Endothelial cell (in vitro differentiated cells): Measurements from ENCODE around the gene AQP2. TPM values are rescaled to one million over a fixed set of nuclear protein-coding genes. Genes with fewer than 3 reads are reported as not detected.
A peak's percentile ranks its signal among the peaks of the same experiment; 100 is the strongest.

Source experiments
- DNase-seq: peaks from one replicate; pipeline ENCODE4 v3.0.0; 2021; ENCODE audit warnings: low spot score
- H3K27ac Mint-ChIP-seq: one replicate; pipeline ENCODE4 v1.8.0; 2021; ENCODE audit warnings: mixed read lengths, inconsistent platforms; ENCODE audit not compliant: unreplicated experiment
- H3K27me3 Mint-ChIP-seq: one replicate; pipeline ENCODE4 v1.8.0; 2021; ENCODE audit warnings: mild to moderate bottlenecking, moderate library complexity, mixed read lengths, inconsistent platforms; ENCODE audit not compliant: unreplicated experiment
- H3K36me3 Mint-ChIP-seq: one replicate; pipeline ENCODE4 v1.8.0; 2021; ENCODE audit warnings: mild to moderate bottlenecking, low read depth, mixed read lengths, inconsistent platforms; ENCODE audit not compliant: unreplicated experiment
- H3K4me1 Mint-ChIP-seq: one replicate; pipeline ENCODE4 v1.8.0; 2021; ENCODE audit warnings: mild to moderate bottlenecking, mixed read lengths, inconsistent platforms; ENCODE audit not compliant: unreplicated experiment
- H3K4me3 Mint-ChIP-seq: one replicate; pipeline ENCODE4 v1.8.0; 2021; ENCODE audit warnings: mild to moderate bottlenecking, mixed read lengths, inconsistent platforms; ENCODE audit not compliant: unreplicated experiment
- H3K9me3 Mint-ChIP-seq: one replicate; pipeline ENCODE4 v1.8.0; 2021; ENCODE audit warnings: mixed read lengths, inconsistent platforms; ENCODE audit not compliant: unreplicated experiment
- CTCF ChIP-seq: fragments of 200-600 bp; sonication (generic); IDR thresholded peaks from one replicate; pipeline ENCODE4 v1.5.0; 2021; ENCODE audit warnings: antibody characterized with exemption; ENCODE audit not compliant: unreplicated experiment
- long read RNA-seq: library from polyadenylated mRNA; unstranded; transcript quantifications from one replicate; pipeline ENCODE4 v2.0.0, GENCODE V29; 2020; ENCODE audit not compliant: unreplicated experiment
- total RNA-seq: library from RNA; stranded (reverse); fragmentation: NEBNext Ultra II Directional; extraction: Animal tissue kit (Norgen Biotek cat#: 25700); gene quantifications from one replicate; pipeline ENCODE4 v1.2.1, GENCODE V29; 2021; ENCODE audit not compliant: unreplicated experiment

The AQP2 gene, protein sequence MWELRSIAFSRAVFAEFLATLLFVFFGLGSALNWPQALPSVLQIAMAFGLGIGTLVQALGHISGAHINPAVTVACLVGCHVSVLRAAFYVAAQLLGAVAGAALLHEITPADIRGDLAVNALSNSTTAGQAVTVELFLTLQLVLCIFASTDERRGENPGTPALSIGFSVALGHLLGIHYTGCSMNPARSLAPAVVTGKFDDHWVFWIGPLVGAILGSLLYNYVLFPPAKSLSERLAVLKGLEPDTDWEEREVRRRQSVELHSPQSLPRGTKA
- total RNA-seq = 0.05 TPM
- long read RNA-seq = 0 reads

GRCh38 chr12:49950273-49951251 is at the start of gene AQP2:
TSS of gene AQP2 (plus strand) at chr12:49950737. CDS start at chr12:49950831, 94 bp downstream.
- Mint-ChIP-seq H3K4me1 (peaks cover 13% of the 10 kb centered on the region), H3K27ac (no peak within 1 kb of the TSS), H3K36me3 (no peaks in the 10 kb centered on the region), H3K4me3 (no peak within 1 kb of the TSS), H3K27me3 (peaks cover 10% of the 10 kb centered on the region), H3K9me3 (no peaks in the 10 kb centered on the region)
- DNase-seq = no peak
- TF ChIP-seq CTCF = no peak

DNA sequence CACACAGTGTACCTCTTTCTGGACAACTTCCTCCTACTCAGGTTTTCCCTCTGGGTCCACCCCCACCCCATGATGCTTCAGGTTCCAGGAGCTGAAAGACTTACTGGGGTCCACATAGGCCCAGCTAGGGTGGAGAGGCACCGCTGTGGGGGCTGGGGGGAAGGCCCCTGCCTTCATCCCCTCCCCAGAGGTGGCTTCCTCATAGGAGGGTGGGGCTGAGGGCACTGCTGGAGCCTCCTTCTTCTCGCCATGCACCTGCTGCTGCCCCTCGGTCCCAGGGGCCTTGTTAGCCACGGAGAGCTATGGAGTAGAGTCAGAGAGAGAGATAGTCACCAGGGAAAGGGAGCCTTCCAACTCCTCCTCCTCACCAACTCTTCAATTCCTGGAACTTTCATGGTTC is 49.5 kb upstream of the AQP2 start:
- no peaks in the 10 kb centered on the region for H3K9me3 Mint-ChIP-seq
- H3K27ac Mint-ChIP-seq = peak overlapping the region; percentile 17
- no peak for DNase-seq
- no peak for TF ChIP-seq CTCF
- peaks cover 24% of the 10 kb centered on the region for H3K4me1 Mint-ChIP-seq
- peaks cover 17% of the 10 kb centered on the region for H3K27me3 Mint-ChIP-seq
- no peak overlapping the region for H3K4me3 Mint-ChIP-seq
- no peaks in the 10 kb centered on the region for H3K36me3 Mint-ChIP-seq

DNA sequence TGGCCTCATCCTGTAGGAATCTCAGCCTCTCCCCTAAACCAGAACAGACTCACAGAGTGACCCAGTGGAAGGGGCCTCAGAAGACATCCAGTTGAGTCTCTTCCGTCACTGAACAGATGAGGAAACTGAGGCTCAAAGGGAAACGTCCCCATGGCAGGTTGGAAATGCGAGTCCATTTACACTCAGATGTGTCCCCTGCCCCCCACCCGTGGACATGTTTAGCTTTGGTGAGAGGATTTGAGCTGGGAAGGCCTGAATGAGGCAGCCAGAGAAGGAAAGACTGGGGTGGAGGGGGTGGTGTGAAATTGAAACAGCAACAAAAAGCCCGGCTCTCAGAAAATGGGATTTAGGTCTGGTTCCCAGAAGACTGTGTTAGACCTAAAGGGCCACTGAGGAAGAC is 48.6 kb upstream of the AQP2 start:
- H3K4me1 Mint-ChIP-seq = peaks cover 23% of the 10 kb centered on the region
- H3K9me3 Mint-ChIP-seq = no peaks in the 10 kb centered on the region
- no peak overlapping the region for H3K27ac Mint-ChIP-seq
- no peak for TF ChIP-seq CTCF
- no peak for DNase-seq
- H3K4me3 Mint-ChIP-seq = no peak overlapping the region
- peaks cover 17% of the 10 kb centered on the region for H3K27me3 Mint-ChIP-seq
- H3K36me3 Mint-ChIP-seq = no peaks in the 10 kb centered on the region

- no peak overlapping the region for H3K27ac Mint-ChIP-seq
- no peaks in the 10 kb centered on the region for H3K36me3 Mint-ChIP-seq
- H3K27me3 Mint-ChIP-seq = peaks cover 20% of the 10 kb centered on the region
- H3K4me1 Mint-ChIP-seq = peaks cover 23% of the 10 kb centered on the region
- peak; percentile 11 for TF ChIP-seq CTCF
- H3K4me3 Mint-ChIP-seq = no peak overlapping the region
- DNase-seq = no peak
- H3K9me3 Mint-ChIP-seq = no peaks in the 10 kb centered on the region
These were observed 47.9 kb upstream of the AQP2 start for GRCh38 chr12:49902399-49903350.
